Endothelial cell of umbilical vein (primary cell): ENCODE data around the gene SOX18.

ENCODE experiments used
- EZH2 ChIP-seq: IDR thresholded peaks from 2 replicates; pipeline ENCODE4 v1.6.1; 2012; ENCODE audit warnings: borderline replicate concordance, low read depth, mild to moderate bottlenecking, moderate library complexity, low read length, inconsistent platforms; ENCODE audit not compliant: severe bottlenecking
- FOS ChIP-seq: IDR thresholded peaks from 2 replicates; pipeline ENCODE4 v1.6.1; 2011; ENCODE audit warnings: mild to moderate bottlenecking, low read length, moderate library complexity, borderline replicate concordance; ENCODE audit not compliant: insufficient read depth
- JUN ChIP-seq: IDR thresholded peaks from 2 replicates; pipeline ENCODE4 v1.6.1; 2011; ENCODE audit warnings: borderline replicate concordance, low read depth; ENCODE audit not compliant: insufficient read length, insufficient read depth
- MYC ChIP-seq: IDR thresholded peaks from one replicate; pipeline ENCODE4 v1.6.1; 2011; ENCODE audit warnings: mild to moderate bottlenecking, low read depth, low read length
- POLR2A ChIP-seq: IDR thresholded peaks from 2 replicates; pipeline ENCODE4 v1.6.1; 2012; ENCODE audit warnings: low read depth, mild to moderate bottlenecking, control low read depth, low read length
- POLR2AphosphoS5 ChIP-seq: IDR thresholded peaks from 2 replicates; pipeline ENCODE4 v1.6.1; 2012; ENCODE audit warnings: low read depth, mild to moderate bottlenecking, control low read depth, low read length, moderate library complexity; ENCODE audit not compliant: insufficient read depth
- TF ChIP-seq, protein P1 (sequence below), 2 donors: IDR thresholded peaks; 1 replicate in 1 of 2; 2 replicates in 1 of 2; pipeline ENCODE4 v1.5.1; 2011; ENCODE audit warnings: low read length in 2 of 2, mild to moderate bottlenecking in 2 of 2, moderate library complexity in 2 of 2, control low read depth in 1 of 2, inconsistent platforms in 1 of 2, low read depth in 1 of 2; ENCODE audit not compliant: insufficient read depth in 1 of 2; ENCODE audit errors: extremely low read depth in 1 of 2
- TF ChIP-seq, protein P2 (sequence below): IDR thresholded peaks from 2 replicates; pipeline ENCODE4 v1.6.1; 2011; ENCODE audit not compliant: insufficient read depth, insufficient read length

DNA sequence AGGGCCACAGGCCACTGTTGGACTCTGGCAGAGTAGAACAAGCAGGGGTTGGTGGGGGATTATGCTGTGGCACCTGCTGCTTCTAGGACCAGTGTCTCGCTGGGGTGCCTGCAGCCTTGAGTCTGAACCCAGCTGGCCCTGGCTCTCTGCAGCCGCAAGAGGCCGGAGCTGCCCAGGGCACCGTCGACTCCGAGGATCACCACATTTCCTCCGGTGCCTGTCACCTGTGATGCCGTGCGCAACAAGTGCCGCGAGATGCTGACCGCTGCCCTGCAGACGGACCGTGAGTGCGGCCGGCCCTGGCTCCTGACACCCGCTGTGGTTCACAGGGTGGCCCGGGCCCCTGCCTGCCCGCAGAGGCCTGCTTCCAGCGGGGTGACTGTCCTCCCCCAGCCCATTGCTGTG, 19.8 kb upstream of the SOX18 start:
- TF ChIP-seq POLR2A (no peak), EZH2 (no peak), FOS (no peak), POLR2AphosphoS5 (no peak), JUN (no peak), MYC (no peak)
- TF ChIP-seq, protein P1, sequence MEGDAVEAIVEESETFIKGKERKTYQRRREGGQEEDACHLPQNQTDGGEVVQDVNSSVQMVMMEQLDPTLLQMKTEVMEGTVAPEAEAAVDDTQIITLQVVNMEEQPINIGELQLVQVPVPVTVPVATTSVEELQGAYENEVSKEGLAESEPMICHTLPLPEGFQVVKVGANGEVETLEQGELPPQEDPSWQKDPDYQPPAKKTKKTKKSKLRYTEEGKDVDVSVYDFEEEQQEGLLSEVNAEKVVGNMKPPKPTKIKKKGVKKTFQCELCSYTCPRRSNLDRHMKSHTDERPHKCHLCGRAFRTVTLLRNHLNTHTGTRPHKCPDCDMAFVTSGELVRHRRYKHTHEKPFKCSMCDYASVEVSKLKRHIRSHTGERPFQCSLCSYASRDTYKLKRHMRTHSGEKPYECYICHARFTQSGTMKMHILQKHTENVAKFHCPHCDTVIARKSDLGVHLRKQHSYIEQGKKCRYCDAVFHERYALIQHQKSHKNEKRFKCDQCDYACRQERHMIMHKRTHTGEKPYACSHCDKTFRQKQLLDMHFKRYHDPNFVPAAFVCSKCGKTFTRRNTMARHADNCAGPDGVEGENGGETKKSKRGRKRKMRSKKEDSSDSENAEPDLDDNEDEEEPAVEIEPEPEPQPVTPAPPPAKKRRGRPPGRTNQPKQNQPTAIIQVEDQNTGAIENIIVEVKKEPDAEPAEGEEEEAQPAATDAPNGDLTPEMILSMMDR (IDR thresholded peaks at IDR 0.05; ENCODE audit: extremely low read depth in 1 of 2, insufficient read depth in 1 of 2, low read depth in 1 of 2, low read length in 2 of 2), result no peak
- TF ChIP-seq, protein P2, sequence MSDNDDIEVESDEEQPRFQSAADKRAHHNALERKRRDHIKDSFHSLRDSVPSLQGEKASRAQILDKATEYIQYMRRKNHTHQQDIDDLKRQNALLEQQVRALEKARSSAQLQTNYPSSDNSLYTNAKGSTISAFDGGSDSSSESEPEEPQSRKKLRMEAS, result no peak
